GM23338 (cell line): ENCODE results near the gene MS4A15. TPM values are rescaled to one million over a fixed set of nuclear protein-coding genes. Genes with fewer than 3 reads are reported as not detected.

Experiments used
- ATAC-seq: fragments of 200-7000 bp; cut with Tn5 transposase; 3 replicates; pipeline ENCODE4 v1.9.1; 2020
- DNase-seq: peaks from one replicate; pipeline ENCODE4 v3.0.0-alpha.2; 2015; ENCODE audit warnings: low spot score
- H2AFZ ChIP-seq: fragments of 200-600 bp; sonication (generic); 2 replicates; pipeline ENCODE4 v1.8.0; 2016; ENCODE audit warnings: antibody characterized with exemption, mild to moderate bottlenecking, moderate library complexity
- H3F3A ChIP-seq: fragments of 200-600 bp; sonication (generic); replicated peaks from 2 replicates; pipeline ENCODE4 v1.8.0; 2017; ENCODE audit warnings: antibody characterized with exemption, mixed run types, low read depth
- H3K27ac ChIP-seq: fragments of 200-600 bp; sonication (generic); 2 replicates; pipeline ENCODE4 v1.6.1; 2016; ENCODE audit warnings: low read depth
- H3K27me3 ChIP-seq: fragments of 200-600 bp; sonication (generic); 2 replicates; pipeline ENCODE4 v1.8.0; 2016; ENCODE audit warnings: mild to moderate bottlenecking, mixed run types, moderate library complexity; ENCODE audit not compliant: insufficient read depth
- H3K36me3 ChIP-seq: fragments of 200-600 bp; sonication (generic); 2 replicates; pipeline ENCODE4 v1.8.0; 2016; ENCODE audit warnings: mild to moderate bottlenecking; ENCODE audit not compliant: insufficient read depth
- H3K4me1 ChIP-seq: fragments of 200-600 bp; sonication (generic); 2 replicates; pipeline ENCODE4 v1.8.0; 2016; ENCODE audit warnings: mild to moderate bottlenecking, moderate library complexity; ENCODE audit not compliant: insufficient read depth
- H3K4me2 ChIP-seq: fragments of 200-600 bp; sonication (generic); 2 replicates; pipeline ENCODE4 v1.7.1; 2017; ENCODE audit warnings: mixed run types
- H3K4me3 ChIP-seq: fragments of 200-600 bp; sonication (generic); 2 replicates; pipeline ENCODE4 v1.6.1; 2016; ENCODE audit warnings: mixed run types
- H3K79me2 ChIP-seq: fragments of 200-600 bp; sonication (generic); replicated peaks from 2 replicates; pipeline ENCODE4 v1.8.0; 2017; ENCODE audit warnings: mild to moderate bottlenecking; ENCODE audit not compliant: insufficient read depth
- H3K9me2 ChIP-seq: fragments of 200-600 bp; sonication (generic); 2 replicates; pipeline ENCODE4 v1.8.0; 2017; ENCODE audit not compliant: insufficient read depth
- H4K20me1 ChIP-seq: fragments of 200-600 bp; sonication (generic); replicated peaks from 2 replicates; pipeline ENCODE4 v1.8.0; 2017; ENCODE audit warnings: mild to moderate bottlenecking; ENCODE audit not compliant: insufficient read depth
- H3K27ac Mint-ChIP-seq: 2 replicates; pipeline ENCODE4 v1.8.0; 2020; ENCODE audit warnings: inconsistent platforms, mild to moderate bottlenecking, moderate library complexity, mixed read lengths
- H3K27me3 Mint-ChIP-seq: 3 replicates; pipeline ENCODE4 v1.8.0; 2022; ENCODE audit warnings: low read depth, mild to moderate bottlenecking, moderate library complexity, mixed read lengths, inconsistent platforms; ENCODE audit not compliant: insufficient read depth, poor library complexity
- H3K36me3 Mint-ChIP-seq: 3 replicates; pipeline ENCODE4 v1.8.0; 2021; ENCODE audit warnings: low read depth, mild to moderate bottlenecking, inconsistent platforms, moderate library complexity, mixed read lengths
- H3K4me1 Mint-ChIP-seq: 3 replicates; pipeline ENCODE4 v1.8.0; 2020; ENCODE audit warnings: mild to moderate bottlenecking, inconsistent platforms, mixed read lengths
- H3K4me3 Mint-ChIP-seq: 3 replicates; pipeline ENCODE4 v1.8.0; 2021; ENCODE audit warnings: moderate library complexity, mild to moderate bottlenecking, inconsistent platforms, mixed read lengths
- H3K9me3 Mint-ChIP-seq: 3 replicates; pipeline ENCODE4 v1.8.0; 2020; ENCODE audit warnings: moderate library complexity, mild to moderate bottlenecking, inconsistent platforms, mixed read lengths
- CREB1 ChIP-seq: fragments of 250-450 bp; sonication (Bioruptor Pico); IDR thresholded peaks from 2 replicates; pipeline ENCODE4 v1.5.0; 2020; ENCODE audit warnings: low read depth, mild to moderate bottlenecking, moderate library complexity
- EZH2 ChIP-seq: fragments of 200-600 bp; sonication (generic); IDR thresholded peaks from one replicate; pipeline ENCODE4 v1.8.0; 2017; ENCODE audit warnings: antibody characterized with exemption, mild to moderate bottlenecking, low read depth; ENCODE audit not compliant: unreplicated experiment
- EZH2phosphoT487 ChIP-seq: fragments of 200-600 bp; sonication (generic); IDR thresholded peaks from one replicate; pipeline ENCODE4 v1.8.1; 2018; ENCODE audit warnings: antibody characterized with exemption; ENCODE audit not compliant: unreplicated experiment
- JUNB ChIP-seq: IDR thresholded peaks from one replicate; pipeline ENCODE4 v1.6.1; 2016; ENCODE audit warnings: antibody characterized with exemption; ENCODE audit not compliant: unreplicated experiment
- NANOG ChIP-seq: IDR thresholded peaks from 2 replicates; pipeline ENCODE4 v1.6.1; 2016; ENCODE audit warnings: antibody characterized with exemption, borderline replicate concordance
- POLR2AphosphoS5 ChIP-seq: IDR thresholded peaks from 2 replicates; pipeline ENCODE4 v1.6.1; 2016; ENCODE audit warnings: antibody characterized with exemption, low read depth
- STAT1 ChIP-seq: IDR thresholded peaks from one replicate; pipeline ENCODE4 v1.6.1; 2016; ENCODE audit warnings: antibody characterized with exemption; ENCODE audit not compliant: unreplicated experiment
- ZNF114 ChIP-seq: fragments of 250-450 bp; sonication (Bioruptor Pico); IDR thresholded peaks from 2 replicates; pipeline ENCODE4 v1.5.0; 2020; ENCODE audit warnings: mild to moderate bottlenecking, moderate library complexity
- ZNF331 ChIP-seq: fragments of 250-450 bp; sonication (Bioruptor Pico); IDR thresholded peaks from 2 replicates; pipeline ENCODE4 v1.5.0; 2020; ENCODE audit warnings: low read depth, mild to moderate bottlenecking, moderate library complexity
- polyA plus RNA-seq: library from polyadenylated mRNA; unstranded; fragments of >200 nt; fragmentation: Nextera tagmentation; extraction: Ambion mirVana; gene quantifications from 2 replicates; pipeline ENCODE4 v1.2.1, GENCODE V29; 2016
- total RNA-seq: library from RNA; depleted of rRNA; stranded (reverse); fragments of >200 nt; shearing (Covaris generic); gene quantifications from 2 replicates; pipeline ENCODE4 v1.2.3, GENCODE V29; 2014
- TF ChIP-seq, protein P1 (sequence below): IDR thresholded peaks from one replicate; pipeline ENCODE4 v1.6.1; 2018; ENCODE audit warnings: antibody characterized with exemption; ENCODE audit not compliant: unreplicated experiment
- TF ChIP-seq, protein P2 (sequence below): fragments of 250-450 bp; sonication (Bioruptor Pico); IDR thresholded peaks from 2 replicates; pipeline ENCODE4 v1.5.0; 2020; ENCODE audit warnings: mild to moderate bottlenecking, moderate library complexity
- TF ChIP-seq, protein P3 (sequence below): IDR thresholded peaks from 2 replicates; pipeline ENCODE4 v1.6.1; 2016; ENCODE audit warnings: antibody characterized with exemption
- TF ChIP-seq, protein P4 (sequence below), 2 experiments: fragments of 200-600 bp in 1 of 2; sonication (generic) in 1 of 2; conservative IDR thresholded peaks; 2 replicates each; pipeline versions ENCODE4 v1.5.1 to v1.6.1; 2016 to 2017; ENCODE audit warnings: antibody characterized with exemption in 2 of 2, low read depth in 2 of 2, mild to moderate bottlenecking in 2 of 2, moderate library complexity in 1 of 2

MS4A15 gene
- total and polyA plus RNA-seq, 2 experiments from 2014 or later, result 0.44 TPM; not detected in 1

DNA sequence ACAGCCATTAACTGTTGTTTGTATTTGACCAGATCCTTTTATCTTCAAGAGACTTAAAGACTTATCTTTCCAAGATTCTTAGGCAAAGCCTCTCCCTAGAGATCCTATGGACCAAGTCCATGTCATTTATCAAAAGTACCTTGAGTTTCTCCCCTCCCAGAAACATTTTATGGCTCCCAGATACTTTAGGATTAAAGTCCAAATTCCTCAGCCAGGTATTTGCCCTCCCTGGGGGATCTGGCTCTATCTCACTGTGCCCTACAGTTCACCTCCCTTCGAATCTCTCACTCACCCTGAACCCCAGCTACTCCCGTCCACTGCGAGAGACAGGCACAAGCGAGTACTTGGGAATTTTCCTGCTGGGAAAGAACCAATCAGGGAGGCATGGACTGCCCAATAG is 45.4 kb upstream of the MS4A15 start:
- Mint-ChIP-seq H3K4me3 (no peak overlapping the region), H3K9me3 (peaks cover 2% of the 10 kb centered on the region; the same call in 1 of the 3 replicates), H3K4me1 (no peaks in the 10 kb centered on the region), H3K27me3 (peaks cover 9% of the 10 kb centered on the region), H3K27ac (no peak overlapping the region), H3K36me3 (no peaks in the 10 kb centered on the region)
- H3K4me1 ChIP-seq, result no peaks in the 10 kb centered on the region
- H3K4me2 ChIP-seq, result no peak overlapping the region
- no peaks in the 10 kb centered on the region for H3K79me2 ChIP-seq
- TF ChIP-seq, protein P1, sequence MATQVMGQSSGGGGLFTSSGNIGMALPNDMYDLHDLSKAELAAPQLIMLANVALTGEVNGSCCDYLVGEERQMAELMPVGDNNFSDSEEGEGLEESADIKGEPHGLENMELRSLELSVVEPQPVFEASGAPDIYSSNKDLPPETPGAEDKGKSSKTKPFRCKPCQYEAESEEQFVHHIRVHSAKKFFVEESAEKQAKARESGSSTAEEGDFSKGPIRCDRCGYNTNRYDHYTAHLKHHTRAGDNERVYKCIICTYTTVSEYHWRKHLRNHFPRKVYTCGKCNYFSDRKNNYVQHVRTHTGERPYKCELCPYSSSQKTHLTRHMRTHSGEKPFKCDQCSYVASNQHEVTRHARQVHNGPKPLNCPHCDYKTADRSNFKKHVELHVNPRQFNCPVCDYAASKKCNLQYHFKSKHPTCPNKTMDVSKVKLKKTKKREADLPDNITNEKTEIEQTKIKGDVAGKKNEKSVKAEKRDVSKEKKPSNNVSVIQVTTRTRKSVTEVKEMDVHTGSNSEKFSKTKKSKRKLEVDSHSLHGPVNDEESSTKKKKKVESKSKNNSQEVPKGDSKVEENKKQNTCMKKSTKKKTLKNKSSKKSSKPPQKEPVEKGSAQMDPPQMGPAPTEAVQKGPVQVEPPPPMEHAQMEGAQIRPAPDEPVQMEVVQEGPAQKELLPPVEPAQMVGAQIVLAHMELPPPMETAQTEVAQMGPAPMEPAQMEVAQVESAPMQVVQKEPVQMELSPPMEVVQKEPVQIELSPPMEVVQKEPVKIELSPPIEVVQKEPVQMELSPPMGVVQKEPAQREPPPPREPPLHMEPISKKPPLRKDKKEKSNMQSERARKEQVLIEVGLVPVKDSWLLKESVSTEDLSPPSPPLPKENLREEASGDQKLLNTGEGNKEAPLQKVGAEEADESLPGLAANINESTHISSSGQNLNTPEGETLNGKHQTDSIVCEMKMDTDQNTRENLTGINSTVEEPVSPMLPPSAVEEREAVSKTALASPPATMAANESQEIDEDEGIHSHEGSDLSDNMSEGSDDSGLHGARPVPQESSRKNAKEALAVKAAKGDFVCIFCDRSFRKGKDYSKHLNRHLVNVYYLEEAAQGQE, result no peak
- TF ChIP-seq NANOG (no peak), EZH2 (no peak), ZNF331 (CRISPR knock-in tag) (no peak), CREB1 (CRISPR knock-in tag) (no peak), POLR2AphosphoS5 (no peak), STAT1 (no peak), EZH2phosphoT487 (no peak), ZNF114 (CRISPR knock-in tag) (no peak), JUNB (no peak)
- TF ChIP-seq, protein P2, sequence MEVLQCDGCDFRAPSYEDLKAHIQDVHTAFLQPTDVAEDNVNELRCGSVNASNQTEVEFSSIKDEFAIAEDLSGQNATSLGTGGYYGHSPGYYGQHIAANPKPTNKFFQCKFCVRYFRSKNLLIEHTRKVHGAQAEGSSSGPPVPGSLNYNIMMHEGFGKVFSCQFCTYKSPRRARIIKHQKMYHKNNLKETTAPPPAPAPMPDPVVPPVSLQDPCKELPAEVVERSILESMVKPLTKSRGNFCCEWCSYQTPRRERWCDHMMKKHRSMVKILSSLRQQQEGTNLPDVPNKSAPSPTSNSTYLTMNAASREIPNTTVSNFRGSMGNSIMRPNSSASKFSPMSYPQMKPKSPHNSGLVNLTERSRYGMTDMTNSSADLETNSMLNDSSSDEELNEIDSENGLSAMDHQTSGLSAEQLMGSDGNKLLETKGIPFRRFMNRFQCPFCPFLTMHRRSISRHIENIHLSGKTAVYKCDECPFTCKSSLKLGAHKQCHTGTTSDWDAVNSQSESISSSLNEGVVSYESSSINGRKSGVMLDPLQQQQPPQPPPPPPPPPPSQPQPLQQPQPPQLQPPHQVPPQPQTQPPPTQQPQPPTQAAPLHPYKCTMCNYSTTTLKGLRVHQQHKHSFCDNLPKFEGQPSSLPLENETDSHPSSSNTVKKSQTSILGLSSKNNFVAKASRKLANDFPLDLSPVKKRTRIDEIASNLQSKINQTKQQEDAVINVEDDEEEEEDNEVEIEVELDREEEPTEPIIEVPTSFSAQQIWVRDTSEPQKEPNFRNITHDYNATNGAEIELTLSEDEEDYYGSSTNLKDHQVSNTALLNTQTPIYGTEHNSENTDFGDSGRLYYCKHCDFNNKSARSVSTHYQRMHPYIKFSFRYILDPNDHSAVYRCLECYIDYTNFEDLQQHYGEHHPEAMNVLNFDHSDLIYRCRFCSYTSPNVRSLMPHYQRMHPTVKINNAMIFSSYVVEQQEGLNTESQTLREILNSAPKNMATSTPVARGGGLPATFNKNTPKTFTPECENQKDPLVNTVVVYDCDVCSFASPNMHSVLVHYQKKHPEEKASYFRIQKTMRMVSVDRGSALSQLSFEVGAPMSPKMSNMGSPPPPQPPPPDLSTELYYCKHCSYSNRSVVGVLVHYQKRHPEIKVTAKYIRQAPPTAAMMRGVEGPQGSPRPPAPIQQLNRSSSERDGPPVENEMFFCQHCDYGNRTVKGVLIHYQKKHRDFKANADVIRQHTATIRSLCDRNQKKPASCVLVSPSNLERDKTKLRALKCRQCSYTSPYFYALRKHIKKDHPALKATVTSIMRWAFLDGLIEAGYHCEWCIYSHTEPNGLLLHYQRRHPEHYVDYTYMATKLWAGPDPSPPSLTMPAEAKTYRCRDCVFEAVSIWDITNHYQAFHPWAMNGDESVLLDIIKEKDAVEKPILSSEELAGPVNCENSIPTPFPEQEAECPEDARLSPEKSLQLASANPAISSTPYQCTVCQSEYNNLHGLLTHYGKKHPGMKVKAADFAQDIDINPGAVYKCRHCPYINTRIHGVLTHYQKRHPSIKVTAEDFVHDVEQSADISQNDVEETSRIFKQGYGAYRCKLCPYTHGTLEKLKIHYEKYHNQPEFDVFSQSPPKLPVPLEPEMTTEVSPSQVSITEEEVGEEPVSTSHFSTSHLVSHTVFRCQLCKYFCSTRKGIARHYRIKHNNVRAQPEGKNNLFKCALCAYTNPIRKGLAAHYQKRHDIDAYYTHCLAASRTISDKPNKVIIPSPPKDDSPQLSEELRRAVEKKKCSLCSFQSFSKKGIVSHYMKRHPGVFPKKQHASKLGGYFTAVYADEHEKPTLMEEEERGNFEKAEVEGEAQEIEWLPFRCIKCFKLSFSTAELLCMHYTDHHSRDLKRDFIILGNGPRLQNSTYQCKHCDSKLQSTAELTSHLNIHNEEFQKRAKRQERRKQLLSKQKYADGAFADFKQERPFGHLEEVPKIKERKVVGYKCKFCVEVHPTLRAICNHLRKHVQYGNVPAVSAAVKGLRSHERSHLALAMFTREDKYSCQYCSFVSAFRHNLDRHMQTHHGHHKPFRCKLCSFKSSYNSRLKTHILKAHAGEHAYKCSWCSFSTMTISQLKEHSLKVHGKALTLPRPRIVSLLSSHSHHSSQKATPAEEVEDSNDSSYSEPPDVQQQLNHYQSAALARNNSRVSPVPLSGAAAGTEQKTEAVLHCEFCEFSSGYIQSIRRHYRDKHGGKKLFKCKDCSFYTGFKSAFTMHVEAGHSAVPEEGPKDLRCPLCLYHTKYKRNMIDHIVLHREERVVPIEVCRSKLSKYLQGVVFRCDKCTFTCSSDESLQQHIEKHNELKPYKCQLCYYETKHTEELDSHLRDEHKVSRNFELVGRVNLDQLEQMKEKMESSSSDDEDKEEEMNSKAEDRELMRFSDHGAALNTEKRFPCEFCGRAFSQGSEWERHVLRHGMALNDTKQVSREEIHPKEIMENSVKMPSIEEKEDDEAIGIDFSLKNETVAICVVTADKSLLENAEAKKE (CRISPR knock-in tag), result no peak
- TF ChIP-seq, protein P3, sequence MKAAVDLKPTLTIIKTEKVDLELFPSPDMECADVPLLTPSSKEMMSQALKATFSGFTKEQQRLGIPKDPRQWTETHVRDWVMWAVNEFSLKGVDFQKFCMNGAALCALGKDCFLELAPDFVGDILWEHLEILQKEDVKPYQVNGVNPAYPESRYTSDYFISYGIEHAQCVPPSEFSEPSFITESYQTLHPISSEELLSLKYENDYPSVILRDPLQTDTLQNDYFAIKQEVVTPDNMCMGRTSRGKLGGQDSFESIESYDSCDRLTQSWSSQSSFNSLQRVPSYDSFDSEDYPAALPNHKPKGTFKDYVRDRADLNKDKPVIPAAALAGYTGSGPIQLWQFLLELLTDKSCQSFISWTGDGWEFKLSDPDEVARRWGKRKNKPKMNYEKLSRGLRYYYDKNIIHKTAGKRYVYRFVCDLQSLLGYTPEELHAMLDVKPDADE, result no peak
- TF ChIP-seq, protein P4, sequence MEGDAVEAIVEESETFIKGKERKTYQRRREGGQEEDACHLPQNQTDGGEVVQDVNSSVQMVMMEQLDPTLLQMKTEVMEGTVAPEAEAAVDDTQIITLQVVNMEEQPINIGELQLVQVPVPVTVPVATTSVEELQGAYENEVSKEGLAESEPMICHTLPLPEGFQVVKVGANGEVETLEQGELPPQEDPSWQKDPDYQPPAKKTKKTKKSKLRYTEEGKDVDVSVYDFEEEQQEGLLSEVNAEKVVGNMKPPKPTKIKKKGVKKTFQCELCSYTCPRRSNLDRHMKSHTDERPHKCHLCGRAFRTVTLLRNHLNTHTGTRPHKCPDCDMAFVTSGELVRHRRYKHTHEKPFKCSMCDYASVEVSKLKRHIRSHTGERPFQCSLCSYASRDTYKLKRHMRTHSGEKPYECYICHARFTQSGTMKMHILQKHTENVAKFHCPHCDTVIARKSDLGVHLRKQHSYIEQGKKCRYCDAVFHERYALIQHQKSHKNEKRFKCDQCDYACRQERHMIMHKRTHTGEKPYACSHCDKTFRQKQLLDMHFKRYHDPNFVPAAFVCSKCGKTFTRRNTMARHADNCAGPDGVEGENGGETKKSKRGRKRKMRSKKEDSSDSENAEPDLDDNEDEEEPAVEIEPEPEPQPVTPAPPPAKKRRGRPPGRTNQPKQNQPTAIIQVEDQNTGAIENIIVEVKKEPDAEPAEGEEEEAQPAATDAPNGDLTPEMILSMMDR (conservative IDR thresholded peaks at IDR 0.05; ENCODE audit: low read depth in 2 of 2), result no peak
- no peaks in the 10 kb centered on the region; the same call in 1 of the 2 replicates for H3K36me3 ChIP-seq
- no peaks in the 10 kb centered on the region for H3F3A ChIP-seq
- H4K20me1 ChIP-seq, result no peaks in the 10 kb centered on the region
- no peaks in the 10 kb centered on the region for H3K27me3 ChIP-seq
- H3K4me3 ChIP-seq, result no peak overlapping the region
- H3K27ac ChIP-seq, result no peak overlapping the region
- H3K9me2 ChIP-seq, result peaks cover 11% of the 10 kb centered on the region; the same call in 1 of the 2 replicates
- DNase-seq, result no peak
- H2AFZ ChIP-seq, result no peak overlapping the region
- ATAC-seq, result no peak
